PC-3 (cell line): ENCODE data around the gene TRMT10C. TPM values are rescaled to one million over a fixed set of nuclear protein-coding genes. Genes with fewer than 3 reads are reported as not detected.

Experiments used
- ATAC-seq: fragments of 200-7000 bp; cut with Tn5 transposase; 2 replicates; pipeline ENCODE4 v1.9.1; 2020; ENCODE audit warnings: mild to moderate bottlenecking, moderate library complexity
- BruUV-seq: library from RNA; stranded (reverse); fragments of 400-500 nt; replicated peaks from 2 replicates; lab custom pipeline; 2021; lab: Mats Ljungman, UMichigan
- CTCF ChIA-PET: fragments of 300-600 bp; sonication (Branson Sonifier 250); formaldehyde crosslinking; loops from one replicate; lab custom pipeline; 2022; ENCODE audit warnings: antibody characterized with exemption; lab: Charles Lee
- POLR2A ChIA-PET: fragments of 300-600 bp; sonication (Branson Sonifier 250); formaldehyde crosslinking; loops from one replicate; lab custom pipeline; 2022; ENCODE audit warnings: antibody characterized with exemption; ENCODE audit not compliant: unreplicated experiment; lab: Charles Lee
- DNase-seq: peaks from one replicate; pipeline ENCODE4 v3.0.0-alpha.2; 2015
- H2AFZ ChIP-seq: fragments of 300-600 bp; sonication (generic); 2 replicates; pipeline ENCODE4 v1.6.0; 2016; ENCODE audit warnings: antibody characterized with exemption, low read length
- H3F3A ChIP-seq: fragments of 300-600 bp; sonication (generic); one replicate; pipeline ENCODE4 v1.6.0; 2017; ENCODE audit warnings: antibody characterized with exemption, low read length, control low read depth, mild to moderate bottlenecking; ENCODE audit not compliant: unreplicated experiment
- H3K27ac ChIP-seq: fragments of 300-600 bp; sonication (generic); 2 replicates; pipeline ENCODE4 v1.5.1; 2016; ENCODE audit warnings: mild to moderate bottlenecking, low read length
- H3K27me3 ChIP-seq: fragments of 300-600 bp; sonication (generic); 2 replicates; pipeline ENCODE4 v1.6.1; 2016; ENCODE audit warnings: low read length, mixed read lengths
- H3K36me3 ChIP-seq: fragments of 300-600 bp; sonication (generic); 2 replicates; pipeline ENCODE4 v1.6.1; 2016; ENCODE audit warnings: low read depth, mixed run types, low read length, mixed read lengths
- H3K4me1 ChIP-seq: fragments of 300-600 bp; sonication (generic); 2 replicates; pipeline ENCODE4 v1.5.1; 2016; ENCODE audit warnings: low read length; ENCODE audit not compliant: insufficient read depth
- H3K4me2 ChIP-seq: fragments of 300-600 bp; sonication (generic); 2 replicates; pipeline ENCODE4 v1.6.0; 2016; ENCODE audit warnings: low read length
- H3K4me3 ChIP-seq: fragments of 300-600 bp; sonication (generic); 2 replicates; pipeline ENCODE4 v1.5.1; 2016; ENCODE audit warnings: mild to moderate bottlenecking, low read length, mixed read lengths
- H3K79me2 ChIP-seq: fragments of 300-600 bp; sonication (generic); 2 replicates; pipeline ENCODE4 v1.6.1; 2017; ENCODE audit warnings: low read length, mixed read lengths
- H3K9ac ChIP-seq: fragments of 300-600 bp; sonication (generic); 2 replicates; pipeline ENCODE4 v1.6.0; 2016; ENCODE audit warnings: mild to moderate bottlenecking, low read length
- H3K9me2 ChIP-seq: fragments of 300-600 bp; sonication (generic); replicated peaks from 2 replicates; pipeline ENCODE4 v1.6.1; 2016; ENCODE audit warnings: mixed run types, low read length, mixed read lengths
- H3K9me3 ChIP-seq: fragments of 300-600 bp; sonication (generic); 2 replicates; pipeline ENCODE4 v1.6.1; 2016; ENCODE audit warnings: low read length, mixed read lengths
- H4K20me1 ChIP-seq: fragments of 300-600 bp; sonication (generic); 2 replicates; pipeline ENCODE4 v1.6.1; 2016; ENCODE audit warnings: low read length, mixed read lengths
- EZH2 ChIP-seq: fragments of 300-600 bp; sonication (generic); IDR thresholded peaks from one replicate; pipeline ENCODE4 v1.6.1; 2017; ENCODE audit warnings: antibody characterized with exemption, mild to moderate bottlenecking, low read length; ENCODE audit not compliant: unreplicated experiment
- EZH2phosphoT487 ChIP-seq: fragments of 300-600 bp; sonication (generic); IDR thresholded peaks from 2 replicates; pipeline ENCODE4 v1.6.1; 2018; ENCODE audit warnings: mild to moderate bottlenecking, antibody characterized with exemption, low read length, borderline replicate concordance
- intact Hi-C: fragments of 100-400 bp; cut with micrococcal nuclease; formaldehyde crosslinking; loops from 2 replicates; pipeline ENCODE4 v1.9.0; 2023
- total RNA-seq: library from RNA; depleted of rRNA; stranded (reverse); fragments of >200 nt; gene quantifications from 2 replicates; pipeline ENCODE4 v1.2.3, GENCODE V29; 2014
- TF ChIP-seq, protein P1 (sequence below): fragments of 300-600 bp; sonication (generic); conservative IDR thresholded peaks from 2 replicates; pipeline ENCODE4 v1.5.1; 2017; ENCODE audit warnings: antibody characterized with exemption, low read depth, mild to moderate bottlenecking, low read length

Gene TRMT10C
- total RNA-seq, 1 experiment from 2014 or later = 35.2 TPM

DNA sequence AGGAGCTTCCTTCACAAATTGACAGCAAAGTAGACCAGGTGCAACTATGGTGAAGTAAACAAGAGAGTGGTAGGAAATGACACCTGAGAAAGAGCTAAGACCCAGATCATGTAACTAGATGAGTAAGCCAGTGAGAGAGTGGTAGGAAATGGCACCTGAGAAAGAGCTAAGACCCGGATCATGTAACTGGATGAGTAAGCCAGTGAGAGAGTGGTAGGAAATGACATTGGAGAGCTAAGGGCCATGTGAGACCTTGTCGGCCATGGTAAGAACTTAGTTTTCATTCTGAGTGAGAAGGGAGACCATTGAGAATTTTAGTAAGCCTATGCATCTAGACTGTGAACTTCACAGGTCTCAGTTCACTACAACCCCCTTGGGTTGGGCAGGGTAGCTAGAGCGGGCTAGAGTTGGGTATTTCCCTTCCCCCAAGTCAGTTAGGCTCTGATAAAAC lies 43.2 kb upstream of the TRMT10C start:
- DNase-seq (peak; percentile 87), ATAC-seq (peak; percentile 93)
- Histone ChIP-seq H3K27ac (peak overlapping the region; percentile 67), H3K79me2 (no peaks in the 10 kb centered on the region), H3K4me1 (peaks cover 21% of the 10 kb centered on the region), H3K36me3 (no peaks in the 10 kb centered on the region), H3K4me3 (no peak overlapping the region), H3K27me3 (no peaks in the 10 kb centered on the region), H3K9ac (peak overlapping the region; percentile 37), H3K9me2 (no peaks in the 10 kb centered on the region), H3K4me2 (peak overlapping the region; percentile 54), H3K9me3 (no peaks in the 10 kb centered on the region), H3F3A (no peaks in the 10 kb centered on the region), H4K20me1 (no peaks in the 10 kb centered on the region), H2AFZ (peak overlapping the region; percentile 81)
- CTCF ChIA-PET = interaction anchor here (0.7 kb wide), 1 partner anchor 159 kb away, joined by 3 read pairs; no protein-coding TSS in a partner anchor
- no peak for TF ChIP-seq EZH2phosphoT487
- TF ChIP-seq, protein P1, sequence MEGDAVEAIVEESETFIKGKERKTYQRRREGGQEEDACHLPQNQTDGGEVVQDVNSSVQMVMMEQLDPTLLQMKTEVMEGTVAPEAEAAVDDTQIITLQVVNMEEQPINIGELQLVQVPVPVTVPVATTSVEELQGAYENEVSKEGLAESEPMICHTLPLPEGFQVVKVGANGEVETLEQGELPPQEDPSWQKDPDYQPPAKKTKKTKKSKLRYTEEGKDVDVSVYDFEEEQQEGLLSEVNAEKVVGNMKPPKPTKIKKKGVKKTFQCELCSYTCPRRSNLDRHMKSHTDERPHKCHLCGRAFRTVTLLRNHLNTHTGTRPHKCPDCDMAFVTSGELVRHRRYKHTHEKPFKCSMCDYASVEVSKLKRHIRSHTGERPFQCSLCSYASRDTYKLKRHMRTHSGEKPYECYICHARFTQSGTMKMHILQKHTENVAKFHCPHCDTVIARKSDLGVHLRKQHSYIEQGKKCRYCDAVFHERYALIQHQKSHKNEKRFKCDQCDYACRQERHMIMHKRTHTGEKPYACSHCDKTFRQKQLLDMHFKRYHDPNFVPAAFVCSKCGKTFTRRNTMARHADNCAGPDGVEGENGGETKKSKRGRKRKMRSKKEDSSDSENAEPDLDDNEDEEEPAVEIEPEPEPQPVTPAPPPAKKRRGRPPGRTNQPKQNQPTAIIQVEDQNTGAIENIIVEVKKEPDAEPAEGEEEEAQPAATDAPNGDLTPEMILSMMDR = no peak
- no peak for TF ChIP-seq EZH2
- POLR2A ChIA-PET = interaction anchor here (0.5 to 0.6 kb wide), 2 partner anchors 38 to 59 kb away, joined by 3 to 7 read pairs; no protein-coding TSS in a partner anchor
- no TSS peak for BruUV-seq
- intact Hi-C loops = no loop called here

DNA sequence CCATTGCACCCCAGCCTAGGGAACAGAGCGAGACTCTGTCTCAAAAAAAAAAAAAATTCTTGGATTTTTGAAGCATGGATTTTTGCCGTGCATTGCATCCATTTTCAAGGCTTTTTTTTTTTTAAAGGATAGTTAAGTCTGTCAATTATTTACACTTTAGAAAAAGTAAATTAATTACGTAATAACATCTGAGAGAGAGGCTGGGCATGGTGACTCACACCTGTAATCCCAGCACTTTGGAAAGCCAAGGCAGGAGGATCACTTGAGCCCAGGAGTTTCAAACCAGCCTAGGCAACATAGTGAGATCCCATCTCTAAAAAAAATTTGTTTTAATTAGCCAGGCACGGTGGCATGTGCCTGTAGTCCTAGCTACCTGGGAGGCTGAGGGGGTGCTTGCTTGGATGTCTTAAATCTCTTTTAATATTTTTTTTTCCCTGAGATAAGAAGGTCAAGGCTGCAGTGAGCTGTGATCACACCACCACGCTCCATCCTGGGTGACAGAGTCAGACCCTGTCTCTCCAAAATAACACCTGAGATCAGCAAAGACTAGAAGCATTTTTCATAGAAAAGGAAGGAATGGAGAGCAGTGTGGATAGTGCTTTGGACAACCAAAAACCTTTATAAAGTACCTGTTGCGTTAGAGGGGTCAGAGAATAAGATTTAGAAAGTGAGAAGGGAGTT lies 41.8 kb upstream of the TRMT10C start:
- POLR2A ChIA-PET = interaction anchor here (0.6 kb wide), 1 partner anchor 167 kb away, joined by 5 read pairs; the partner anchor contains the start of gene RPL24
- no TSS peak for BruUV-seq

More for the DNA sequence above, 41.8 kb upstream of the TRMT10C start:
- Histone ChIP-seq H3F3A (no peaks in the 10 kb centered on the region), H3K9ac (no peak overlapping the region), H3K36me3 (no peaks in the 10 kb centered on the region), H3K79me2 (no peaks in the 10 kb centered on the region), H3K4me1 (peaks cover 16% of the 10 kb centered on the region), H2AFZ (no peak overlapping the region), H3K27me3 (no peaks in the 10 kb centered on the region), H4K20me1 (no peaks in the 10 kb centered on the region), H3K27ac (no peak overlapping the region), H3K4me3 (no peak overlapping the region), H3K9me3 (no peaks in the 10 kb centered on the region), H3K9me2 (no peaks in the 10 kb centered on the region), H3K4me2 (peak overlapping the region; percentile 23; the same call in 1 of the 2 replicates)
- CTCF ChIA-PET = no interaction called here
- no peak for TF ChIP-seq EZH2
- TF ChIP-seq, protein P1 = no peak
- no peak for TF ChIP-seq EZH2phosphoT487
- ATAC-seq = peak; percentile 49; the same call in 1 of the 2 replicates
- DNase-seq = peak; percentile 45
- intact Hi-C loops = no loop called here
